Transverse colon (tissue), 4 donors: ENCODE data around the gene SDHC. TPM values are rescaled to one million over a fixed set of nuclear protein-coding genes. Genes with fewer than 3 reads are reported as not detected.
A peak's percentile ranks its signal among the peaks of the same experiment; 100 is the strongest.

ENCODE experiments used
- DNase-seq: peaks from one replicate; pipeline ENCODE4 v3.0.0-alpha.2; 2019
- H3K27ac ChIP-seq, 4 donors: fragments of 200-600 bp; sonication (generic); 2 replicates each; pipeline ENCODE4 v1.5.1; 2016 to 2018; ENCODE audit warnings: inconsistent platforms in 4 of 4
- H3K27me3 ChIP-seq: fragments of 200-600 bp; sonication (generic); 2 replicates; pipeline ENCODE4 v1.5.1; 2017; ENCODE audit warnings: inconsistent platforms
- H3K36me3 ChIP-seq, 4 donors: fragments of 200-600 bp; sonication (generic); 2 replicates each; pipeline ENCODE4 v1.5.1; 2017 to 2019; ENCODE audit warnings: inconsistent platforms in 4 of 4
- H3K4me1 ChIP-seq, 4 donors: fragments of 200-600 bp; sonication (generic); 2 replicates each; pipeline ENCODE4 v1.5.1; 2017 to 2020; ENCODE audit warnings: inconsistent platforms in 4 of 4
- H3K4me3 ChIP-seq, 4 donors: fragments of 200-600 bp; sonication (generic); 1 replicate in 1 of 4; 2 replicates in 3 of 4; pipeline versions ENCODE4 v1.5.1 to v1.6.1; 2017 to 2019; ENCODE audit warnings: inconsistent platforms in 4 of 4
- H3K9me3 ChIP-seq, 2 donors: fragments of 200-600 bp; sonication (generic); 2 replicates each; pipeline ENCODE4 v1.5.1; 2017 to 2019; ENCODE audit warnings: inconsistent platforms in 2 of 2
- CTCF ChIP-seq, 5 experiments: fragments of 200-600 bp in 3 of 5; fragments of 450-650 bp in 2 of 5; sonication (generic) in 3 of 5; IDR thresholded peaks; 1 replicate in 2 of 5; 2 replicates in 3 of 5; pipeline ENCODE4 v1.5.1; 2016 to 2017; ENCODE audit warnings: antibody characterized with exemption in 5 of 5, inconsistent platforms in 3 of 5, mild to moderate bottlenecking in 2 of 5, moderate library complexity in 1 of 5
- EP300 ChIP-seq: sonication (generic); formaldehyde crosslinking; IDR thresholded peaks from one replicate; pipeline ENCODE4 v1.6.1; 2017; ENCODE audit warnings: antibody characterized with exemption, low read depth
- POLR2A ChIP-seq: fragments of 450-650 bp; IDR thresholded peaks from one replicate; pipeline ENCODE4 v1.6.1; 2016; ENCODE audit warnings: antibody characterized with exemption, mild to moderate bottlenecking, moderate library complexity
- POLR2AphosphoS5 ChIP-seq, 3 donors: sonication (generic); formaldehyde crosslinking; IDR thresholded peaks; one replicate each; pipeline ENCODE4 v1.6.1; 2016; ENCODE audit warnings: antibody characterized with exemption in 3 of 3
- WGBS, 2 donors: methylation state at CpG; one replicate each; pipeline ENCODE4 v1.1.5; 2018; ENCODE audit warnings: low coverage in 1 of 2; 5-methylcytosine and 5-hydroxymethylcytosine counted together
- in situ Hi-C, 4 donors: fragments of 200-750 bp; cut with MboI; loops; one replicate each; pipeline versions ENCODE4 v1.15.0 to v1.15.1; 2017; ENCODE audit warnings: low sequenced_read_pairs in 3 of 4, low pct_ligation_motif_present in 1 of 4, low pct_unique_long_range_greater_than_20kb in 1 of 4
- intact Hi-C: fragments of 100-400 bp; cut with DNase I; formaldehyde crosslinking; loops from one replicate; pipeline ENCODE4 v1.15.1; 2023; ENCODE audit warnings: low total_unique reads
- total RNA-seq, 4 donors: library from RNA; depleted of rRNA; stranded (reverse); fragments of >200 nt; gene quantifications; one replicate each; pipeline ENCODE4 v1.1.0, GENCODE V29; 2016

SDHC gene
- 100 to 1,000 TPM in 1 of 4 donors, 10 to 100 TPM in 3; 32.1 to 223 (median 52.5) TPM for total RNA-seq

- in situ Hi-C loops (no loop called here), intact Hi-C loops (no loop called here)
- peak within 1 kb of the TSS; percentile 77 to 94 (median 84) for H3K4me3 ChIP-seq
- TF ChIP-seq POLR2AphosphoS5 (IDR thresholded peaks at IDR 0.05) (peak; percentile 84 to 95 (median 91)), CTCF (IDR thresholded peaks at IDR 0.05) (peak in 3 of 5 experiments; percentile 22 to 26 (median 22)), EP300 (no peak), POLR2A (peak; percentile 85)
- H3K4me1 ChIP-seq = peaks cover 0 to 17% (median 4%) of the 10 kb centered on the region in 4 donors
- DNase-seq = peak; percentile 91
- no peaks in the 10 kb centered on the region for H3K9me3 ChIP-seq
- H3K27ac ChIP-seq = peak within 1 kb of the TSS; percentile 89 to 95 (median 92)
- no peaks in the 10 kb centered on the region for H3K36me3 ChIP-seq
- 1% methylated on average over 45 of the region's 45 CpGs; no CpG with 5 or more reads in 1 of the 2 donors for WGBS, 2 donors
- H3K27me3 ChIP-seq = no peaks in the 10 kb centered on the region
Measured at GRCh38 chr1:161314201-161314981, at the start of gene SDHC. TSS of gene SDHC (plus strand) at chr1:161314381. CDS start at chr1:161314406, 25 bp downstream.

GRCh38 chr1:161265305-161265704 lies 48.9 kb upstream of the SDHC start:
- peaks cover 0 to 8% (median 1%) of the 10 kb centered on the region in 4 donors for H3K4me1 ChIP-seq
- H3K36me3 ChIP-seq = no peaks in the 10 kb centered on the region
- H3K4me3 ChIP-seq = no peak overlapping the region
- no peaks in the 10 kb centered on the region for H3K9me3 ChIP-seq
- intact Hi-C loops = no loop called here
- 60 to 82% methylated on average over 5 of the region's 5 CpGs for WGBS, 2 donors
- in situ Hi-C loops = no loop called here
- no peak overlapping the region for H3K27ac ChIP-seq
- DNase-seq = no peak
- peaks cover 15% of the 10 kb centered on the region for H3K27me3 ChIP-seq
- TF ChIP-seq POLR2A (no peak), EP300 (no peak), POLR2AphosphoS5 (IDR thresholded peaks at IDR 0.05) (no peak), CTCF (IDR thresholded peaks at IDR 0.05) (no peak)

- Histone ChIP-seq H3K36me3 (no peaks in the 10 kb centered on the region), H3K9me3 (no peaks in the 10 kb centered on the region), H3K4me3 (no peak overlapping the region), H3K27me3 (peaks cover 8% of the 10 kb centered on the region), H3K27ac (peak overlapping the region in 2 of 4 donors; percentile 11 to 52), H3K4me1 (peaks cover 0 to 2% (median under 1%) of the 10 kb centered on the region in 4 donors)
- intact Hi-C loops (no loop called here), in situ Hi-C loops (no loop called here)
- TF ChIP-seq POLR2AphosphoS5 (IDR thresholded peaks at IDR 0.05) (no peak), CTCF (IDR thresholded peaks at IDR 0.05) (no peak), POLR2A (no peak), EP300 (no peak)
- no peak for DNase-seq
- 62 to 72% methylated on average over 3 of the region's 3 CpGs for WGBS, 2 donors
Measured at GRCh38 chr1:161266202-161266601, 48.0 kb upstream of the SDHC start.

GRCh38 chr1:161266836-161267235 lies 47.3 kb upstream of the SDHC start:
- Histone ChIP-seq H3K27ac (peak overlapping the region in 2 of 4 donors; percentile 11 to 52), H3K4me3 (no peak overlapping the region), H3K9me3 (no peaks in the 10 kb centered on the region), H3K4me1 (peaks cover 0 to 1% (median 0%) of the 10 kb centered on the region in 4 donors), H3K36me3 (no peaks in the 10 kb centered on the region), H3K27me3 (peaks cover 1% of the 10 kb centered on the region)
- in situ Hi-C loops (no loop called here), intact Hi-C loops (no loop called here)
- DNase-seq = no peak
- TF ChIP-seq POLR2A (no peak), CTCF (IDR thresholded peaks at IDR 0.05) (no peak)
- WGBS, 2 donors = 75 to 91% methylated on average over 2 of the region's 2 CpGs
